ENCODE data around the gene CETP. TPM values are rescaled to one million over a fixed set of nuclear protein-coding genes. Genes with fewer than 3 reads are reported as not detected.

CETP gene
- total and polyA plus RNA-seq, 9 of the 15 experiments (the other 6 are each of a cell fraction or from before 2014, with no cell fraction given), result 0.07 to 0.11 TPM; not detected in 7

DNA sequence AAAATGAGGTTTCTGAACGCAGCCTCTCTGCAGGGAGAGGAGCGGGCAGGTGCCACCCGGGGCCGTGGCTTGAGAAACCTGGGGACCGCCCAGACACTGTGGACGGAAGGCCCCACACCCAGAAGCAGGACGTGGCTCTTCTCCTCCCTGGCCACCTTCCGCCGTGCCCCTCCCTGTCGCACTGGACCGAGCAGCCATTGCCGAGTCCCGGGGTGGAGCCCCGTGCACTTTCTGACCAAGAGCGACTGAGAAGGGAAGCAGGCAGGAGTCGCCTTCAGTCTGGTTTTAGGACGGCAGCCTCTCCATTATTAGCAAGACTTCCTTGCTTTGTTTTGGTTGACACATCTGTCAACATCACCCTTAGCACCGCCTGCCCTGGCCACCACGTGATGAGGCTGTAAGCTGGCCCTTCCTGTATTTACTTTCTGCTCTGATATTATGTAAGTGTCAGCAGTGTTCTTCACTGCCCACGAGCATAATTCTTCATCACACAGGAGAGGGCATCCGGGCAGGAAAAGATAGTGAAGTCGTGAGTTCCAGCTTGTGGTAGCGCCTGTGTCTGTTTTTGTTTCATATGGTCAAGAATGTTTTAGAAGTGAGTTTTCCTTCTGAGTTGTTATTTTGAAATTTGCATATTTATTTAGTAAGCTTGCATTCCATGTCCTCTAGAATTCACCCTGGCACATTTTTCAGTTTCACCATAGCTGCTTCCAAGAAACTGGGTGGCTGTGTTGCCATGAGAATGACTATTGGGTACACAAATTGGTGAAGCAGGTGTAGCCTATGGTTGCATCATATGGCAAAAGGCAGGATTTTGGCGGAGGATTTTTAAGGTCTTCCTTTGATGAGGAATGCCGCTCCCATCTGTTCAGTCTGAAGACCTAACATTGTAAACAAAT lies 28.8 kb upstream of the CETP start (continued):
- TF ChIP-seq USF2 (CRISPR knock-in tag; IDR thresholded peaks at IDR 0.05) (peak; percentile 91), BRD9 (IDR thresholded peaks at IDR 0.05; ENCODE audit: low read depth, partially characterized antibody) (peak; percentile 14), SMAD1 (IDR thresholded peaks at IDR 0.05; ENCODE audit: low read depth, low read length, partially characterized antibody) (peak; percentile 50), XRCC4 (IDR thresholded peaks at IDR 0.05; ENCODE audit: extremely low read depth, insufficient read depth, insufficient read length) (no peak), MLLT1 (IDR thresholded peaks at IDR 0.05) (peak; percentile 8 to 13; a peak in 1 of 4 replicates)
- TF ChIP-seq, protein P1, sequence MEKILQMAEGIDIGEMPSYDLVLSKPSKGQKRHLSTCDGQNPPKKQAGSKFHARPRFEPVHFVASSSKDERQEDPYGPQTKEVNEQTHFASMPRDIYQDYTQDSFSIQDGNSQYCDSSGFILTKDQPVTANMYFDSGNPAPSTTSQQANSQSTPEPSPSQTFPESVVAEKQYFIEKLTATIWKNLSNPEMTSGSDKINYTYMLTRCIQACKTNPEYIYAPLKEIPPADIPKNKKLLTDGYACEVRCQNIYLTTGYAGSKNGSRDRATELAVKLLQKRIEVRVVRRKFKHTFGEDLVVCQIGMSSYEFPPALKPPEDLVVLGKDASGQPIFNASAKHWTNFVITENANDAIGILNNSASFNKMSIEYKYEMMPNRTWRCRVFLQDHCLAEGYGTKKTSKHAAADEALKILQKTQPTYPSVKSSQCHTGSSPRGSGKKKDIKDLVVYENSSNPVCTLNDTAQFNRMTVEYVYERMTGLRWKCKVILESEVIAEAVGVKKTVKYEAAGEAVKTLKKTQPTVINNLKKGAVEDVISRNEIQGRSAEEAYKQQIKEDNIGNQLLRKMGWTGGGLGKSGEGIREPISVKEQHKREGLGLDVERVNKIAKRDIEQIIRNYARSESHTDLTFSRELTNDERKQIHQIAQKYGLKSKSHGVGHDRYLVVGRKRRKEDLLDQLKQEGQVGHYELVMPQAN (IDR thresholded peaks at IDR 0.05; ENCODE audit: borderline replicate concordance), result peak; percentile 90
- TF ChIP-seq, protein P2, sequence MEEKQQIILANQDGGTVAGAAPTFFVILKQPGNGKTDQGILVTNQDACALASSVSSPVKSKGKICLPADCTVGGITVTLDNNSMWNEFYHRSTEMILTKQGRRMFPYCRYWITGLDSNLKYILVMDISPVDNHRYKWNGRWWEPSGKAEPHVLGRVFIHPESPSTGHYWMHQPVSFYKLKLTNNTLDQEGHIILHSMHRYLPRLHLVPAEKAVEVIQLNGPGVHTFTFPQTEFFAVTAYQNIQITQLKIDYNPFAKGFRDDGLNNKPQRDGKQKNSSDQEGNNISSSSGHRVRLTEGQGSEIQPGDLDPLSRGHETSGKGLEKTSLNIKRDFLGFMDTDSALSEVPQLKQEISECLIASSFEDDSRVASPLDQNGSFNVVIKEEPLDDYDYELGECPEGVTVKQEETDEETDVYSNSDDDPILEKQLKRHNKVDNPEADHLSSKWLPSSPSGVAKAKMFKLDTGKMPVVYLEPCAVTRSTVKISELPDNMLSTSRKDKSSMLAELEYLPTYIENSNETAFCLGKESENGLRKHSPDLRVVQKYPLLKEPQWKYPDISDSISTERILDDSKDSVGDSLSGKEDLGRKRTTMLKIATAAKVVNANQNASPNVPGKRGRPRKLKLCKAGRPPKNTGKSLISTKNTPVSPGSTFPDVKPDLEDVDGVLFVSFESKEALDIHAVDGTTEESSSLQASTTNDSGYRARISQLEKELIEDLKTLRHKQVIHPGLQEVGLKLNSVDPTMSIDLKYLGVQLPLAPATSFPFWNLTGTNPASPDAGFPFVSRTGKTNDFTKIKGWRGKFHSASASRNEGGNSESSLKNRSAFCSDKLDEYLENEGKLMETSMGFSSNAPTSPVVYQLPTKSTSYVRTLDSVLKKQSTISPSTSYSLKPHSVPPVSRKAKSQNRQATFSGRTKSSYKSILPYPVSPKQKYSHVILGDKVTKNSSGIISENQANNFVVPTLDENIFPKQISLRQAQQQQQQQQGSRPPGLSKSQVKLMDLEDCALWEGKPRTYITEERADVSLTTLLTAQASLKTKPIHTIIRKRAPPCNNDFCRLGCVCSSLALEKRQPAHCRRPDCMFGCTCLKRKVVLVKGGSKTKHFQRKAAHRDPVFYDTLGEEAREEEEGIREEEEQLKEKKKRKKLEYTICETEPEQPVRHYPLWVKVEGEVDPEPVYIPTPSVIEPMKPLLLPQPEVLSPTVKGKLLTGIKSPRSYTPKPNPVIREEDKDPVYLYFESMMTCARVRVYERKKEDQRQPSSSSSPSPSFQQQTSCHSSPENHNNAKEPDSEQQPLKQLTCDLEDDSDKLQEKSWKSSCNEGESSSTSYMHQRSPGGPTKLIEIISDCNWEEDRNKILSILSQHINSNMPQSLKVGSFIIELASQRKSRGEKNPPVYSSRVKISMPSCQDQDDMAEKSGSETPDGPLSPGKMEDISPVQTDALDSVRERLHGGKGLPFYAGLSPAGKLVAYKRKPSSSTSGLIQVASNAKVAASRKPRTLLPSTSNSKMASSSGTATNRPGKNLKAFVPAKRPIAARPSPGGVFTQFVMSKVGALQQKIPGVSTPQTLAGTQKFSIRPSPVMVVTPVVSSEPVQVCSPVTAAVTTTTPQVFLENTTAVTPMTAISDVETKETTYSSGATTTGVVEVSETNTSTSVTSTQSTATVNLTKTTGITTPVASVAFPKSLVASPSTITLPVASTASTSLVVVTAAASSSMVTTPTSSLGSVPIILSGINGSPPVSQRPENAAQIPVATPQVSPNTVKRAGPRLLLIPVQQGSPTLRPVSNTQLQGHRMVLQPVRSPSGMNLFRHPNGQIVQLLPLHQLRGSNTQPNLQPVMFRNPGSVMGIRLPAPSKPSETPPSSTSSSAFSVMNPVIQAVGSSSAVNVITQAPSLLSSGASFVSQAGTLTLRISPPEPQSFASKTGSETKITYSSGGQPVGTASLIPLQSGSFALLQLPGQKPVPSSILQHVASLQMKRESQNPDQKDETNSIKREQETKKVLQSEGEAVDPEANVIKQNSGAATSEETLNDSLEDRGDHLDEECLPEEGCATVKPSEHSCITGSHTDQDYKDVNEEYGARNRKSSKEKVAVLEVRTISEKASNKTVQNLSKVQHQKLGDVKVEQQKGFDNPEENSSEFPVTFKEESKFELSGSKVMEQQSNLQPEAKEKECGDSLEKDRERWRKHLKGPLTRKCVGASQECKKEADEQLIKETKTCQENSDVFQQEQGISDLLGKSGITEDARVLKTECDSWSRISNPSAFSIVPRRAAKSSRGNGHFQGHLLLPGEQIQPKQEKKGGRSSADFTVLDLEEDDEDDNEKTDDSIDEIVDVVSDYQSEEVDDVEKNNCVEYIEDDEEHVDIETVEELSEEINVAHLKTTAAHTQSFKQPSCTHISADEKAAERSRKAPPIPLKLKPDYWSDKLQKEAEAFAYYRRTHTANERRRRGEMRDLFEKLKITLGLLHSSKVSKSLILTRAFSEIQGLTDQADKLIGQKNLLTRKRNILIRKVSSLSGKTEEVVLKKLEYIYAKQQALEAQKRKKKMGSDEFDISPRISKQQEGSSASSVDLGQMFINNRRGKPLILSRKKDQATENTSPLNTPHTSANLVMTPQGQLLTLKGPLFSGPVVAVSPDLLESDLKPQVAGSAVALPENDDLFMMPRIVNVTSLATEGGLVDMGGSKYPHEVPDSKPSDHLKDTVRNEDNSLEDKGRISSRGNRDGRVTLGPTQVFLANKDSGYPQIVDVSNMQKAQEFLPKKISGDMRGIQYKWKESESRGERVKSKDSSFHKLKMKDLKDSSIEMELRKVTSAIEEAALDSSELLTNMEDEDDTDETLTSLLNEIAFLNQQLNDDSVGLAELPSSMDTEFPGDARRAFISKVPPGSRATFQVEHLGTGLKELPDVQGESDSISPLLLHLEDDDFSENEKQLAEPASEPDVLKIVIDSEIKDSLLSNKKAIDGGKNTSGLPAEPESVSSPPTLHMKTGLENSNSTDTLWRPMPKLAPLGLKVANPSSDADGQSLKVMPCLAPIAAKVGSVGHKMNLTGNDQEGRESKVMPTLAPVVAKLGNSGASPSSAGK (IDR thresholded peaks at IDR 0.05), result no peak
- TF ChIP-seq, protein P3, sequence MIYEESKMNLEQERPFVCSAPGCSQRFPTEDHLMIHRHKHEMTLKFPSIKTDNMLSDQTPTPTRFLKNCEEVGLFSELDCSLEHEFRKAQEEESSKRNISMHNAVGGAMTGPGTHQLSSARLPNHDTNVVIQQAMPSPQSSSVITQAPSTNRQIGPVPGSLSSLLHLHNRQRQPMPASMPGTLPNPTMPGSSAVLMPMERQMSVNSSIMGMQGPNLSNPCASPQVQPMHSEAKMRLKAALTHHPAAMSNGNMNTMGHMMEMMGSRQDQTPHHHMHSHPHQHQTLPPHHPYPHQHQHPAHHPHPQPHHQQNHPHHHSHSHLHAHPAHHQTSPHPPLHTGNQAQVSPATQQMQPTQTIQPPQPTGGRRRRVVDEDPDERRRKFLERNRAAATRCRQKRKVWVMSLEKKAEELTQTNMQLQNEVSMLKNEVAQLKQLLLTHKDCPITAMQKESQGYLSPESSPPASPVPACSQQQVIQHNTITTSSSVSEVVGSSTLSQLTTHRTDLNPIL (CRISPR knock-in tag; IDR thresholded peaks at IDR 0.05), result no peak

All from K562 (cell line).